A172 (cell line): Measurements from ENCODE around the gene FAM177A1. TPM values are rescaled to one million over a fixed set of nuclear protein-coding genes. Genes with fewer than 3 reads are reported as not detected.
"Not testable (repeated sequence)": the region's sequence is repeated elsewhere in the genome, so short reads cannot be mapped to it uniquely, and the experiment has no call there.

Experiments used
- DNase-seq: peaks from one replicate; pipeline ENCODE4 v3.0.0-alpha.2; 2015; ENCODE audit warnings: low spot score
- total RNA-seq: library from RNA; depleted of rRNA; stranded (reverse); fragments of >200 nt; shearing (Covaris generic); gene quantifications from 2 replicates; pipeline ENCODE4 v1.2.3, GENCODE V29; 2014; rRNA removed

Gene FAM177A1, protein sequence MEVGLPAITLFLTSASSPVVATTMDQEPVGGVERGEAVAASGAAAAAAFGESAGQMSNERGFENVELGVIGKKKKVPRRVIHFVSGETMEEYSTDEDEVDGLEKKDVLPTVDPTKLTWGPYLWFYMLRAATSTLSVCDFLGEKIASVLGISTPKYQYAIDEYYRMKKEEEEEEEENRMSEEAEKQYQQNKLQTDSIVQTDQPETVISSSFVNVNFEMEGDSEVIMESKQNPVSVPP
- total RNA-seq = 31.8 and 53.3 TPM in 2 replicates

DNA sequence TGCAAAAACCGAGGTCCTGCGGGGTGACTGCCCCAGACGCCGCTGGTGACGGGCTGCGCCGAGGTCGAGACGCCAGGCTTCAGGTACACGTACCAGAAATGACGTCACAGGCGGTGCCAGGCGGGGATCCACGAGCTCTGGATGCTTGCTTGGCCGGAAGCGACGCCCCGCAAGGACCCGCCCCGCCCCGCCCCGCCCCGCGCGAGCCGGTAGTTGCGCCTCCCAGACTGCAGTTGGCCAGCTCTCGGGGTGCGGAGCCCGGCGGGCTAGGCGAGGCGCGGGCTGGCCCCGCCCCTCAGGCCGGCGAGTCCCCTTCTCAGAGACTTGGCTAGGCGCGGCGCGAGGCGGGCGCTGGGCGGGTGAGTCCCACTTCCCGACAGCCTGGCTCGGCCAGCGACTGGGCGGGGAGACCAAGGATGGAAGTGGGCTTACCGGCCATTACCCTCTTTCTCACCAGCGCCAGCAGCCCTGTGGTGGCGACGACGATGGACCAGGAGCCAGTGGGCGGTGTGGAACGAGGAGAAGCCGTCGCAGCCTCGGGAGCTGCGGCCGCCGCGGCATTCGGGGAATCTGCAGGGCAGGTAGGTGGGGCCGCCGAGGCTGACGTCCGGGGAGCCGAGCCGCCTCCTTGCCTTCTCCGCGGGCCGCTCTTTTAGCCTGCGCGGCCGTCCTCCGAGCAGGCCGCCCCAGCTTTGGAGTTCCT lies at the start of gene FAM177A1:
TSS of gene FAM177A1 (plus strand) at position 225 of the 703 bp plus-strand sequence. CDS start at position 417, 192 bp downstream.
- peak; percentile 85 for DNase-seq

- no peak for DNase-seq
Measured at GRCh38 chr14:34997762-34998161, 48.3 kb upstream of the FAM177A1 start.

GRCh38 chr14:34999500-34999899 lies 46.6 kb upstream of the FAM177A1 start:
- DNase-seq = no peak

GRCh38 chr14:35001621-35002020 lies 44.5 kb upstream of the FAM177A1 start:
- DNase-seq = no peak

DNA sequence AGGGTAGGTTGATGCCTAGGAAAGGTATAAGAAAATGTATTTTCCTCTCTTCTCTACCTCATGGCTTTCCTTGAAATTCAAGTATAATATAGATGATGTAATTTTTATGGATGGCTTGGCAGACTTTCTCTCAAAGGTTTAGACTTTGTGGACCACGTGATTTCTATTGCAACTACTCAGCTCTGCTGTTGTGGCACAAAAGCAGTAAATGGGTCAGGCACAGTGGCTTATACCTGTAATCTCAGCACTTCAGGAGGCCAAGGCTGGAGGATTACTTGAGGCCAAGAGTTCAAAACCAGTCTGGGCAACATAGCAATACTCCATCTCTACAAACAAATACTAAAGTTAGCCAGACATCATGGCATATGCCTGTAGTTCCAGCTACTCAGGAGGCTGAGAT lies 41.2 kb upstream of the FAM177A1 start:
- DNase-seq = no peak

- no peak for DNase-seq
Measured at GRCh38 chr14:35016568-35016967, 29.5 kb upstream of the FAM177A1 start.

GRCh38 chr14:35020713-35021112 lies 25.4 kb upstream of the FAM177A1 start:
- no peak for DNase-seq

DNA sequence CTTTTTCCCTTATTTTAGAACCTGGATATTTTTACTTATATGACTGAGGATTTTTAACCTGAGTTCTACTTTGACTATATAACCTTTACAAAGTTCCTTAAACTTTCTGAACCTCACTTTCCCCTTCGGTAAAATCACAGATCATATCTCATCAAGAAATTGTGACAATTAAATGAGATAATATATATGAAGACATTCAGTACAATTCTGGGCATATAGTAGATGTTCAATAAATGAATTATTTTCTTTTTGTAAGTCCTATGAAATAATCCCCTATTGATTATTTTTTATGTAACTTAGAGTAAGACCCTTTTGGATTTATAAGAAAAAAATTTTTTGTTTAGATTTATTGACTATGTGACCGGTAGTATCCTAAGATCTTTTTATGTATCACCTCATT lies 17.6 kb upstream of the FAM177A1 start:
- no peak for DNase-seq

- no peak for DNase-seq
Measured at GRCh38 chr14:35032562-35032961, 13.5 kb upstream of the FAM177A1 start.

- no peak for DNase-seq
Measured at GRCh38 chr14:35034440-35034833, 11.6 kb upstream of the FAM177A1 start.

GRCh38 chr14:35034944-35035554 lies 11.0 kb upstream of the FAM177A1 start:
- DNase-seq = not testable (repeated sequence)

DNA sequence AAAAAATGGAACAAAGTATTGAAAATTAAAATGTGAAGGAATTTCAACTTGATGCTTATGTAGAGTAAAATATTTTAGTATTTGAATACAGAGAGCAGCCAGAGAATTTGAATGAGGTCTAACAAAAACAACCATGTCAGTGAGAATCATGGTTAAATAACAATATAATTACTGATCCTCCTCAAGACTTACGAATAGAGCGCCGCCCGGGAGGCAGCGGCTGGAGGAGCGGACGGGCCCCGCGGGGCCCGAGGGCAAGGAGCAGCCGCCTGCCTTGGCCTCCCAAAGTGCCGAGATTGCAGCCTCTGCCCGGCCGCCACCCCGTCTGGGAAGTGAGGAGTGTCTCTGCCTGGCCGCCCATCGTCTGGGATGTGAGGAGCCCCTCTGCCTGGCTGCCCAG lies 7.8 kb upstream of the FAM177A1 start:
- DNase-seq = not testable (repeated sequence)

DNA sequence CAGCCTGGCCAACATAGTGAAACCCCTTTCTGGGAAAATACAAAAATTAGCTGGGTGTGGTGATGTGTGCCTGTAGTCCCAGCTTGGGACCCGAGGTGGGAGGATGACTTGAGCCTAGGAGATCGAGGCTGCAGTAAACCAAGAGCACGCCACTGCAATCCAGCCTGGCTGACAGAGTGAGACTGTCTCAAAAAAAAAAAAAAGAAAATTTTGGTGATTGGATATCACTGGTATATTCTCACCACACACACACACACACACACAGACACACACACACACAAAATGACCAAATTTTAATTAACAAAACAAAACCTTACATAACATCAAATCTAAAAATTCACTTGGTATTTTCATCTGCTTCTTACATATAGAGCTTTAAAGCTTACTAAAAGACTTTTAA lies 3.4 kb upstream of the FAM177A1 start:
- DNase-seq = no peak

DNA sequence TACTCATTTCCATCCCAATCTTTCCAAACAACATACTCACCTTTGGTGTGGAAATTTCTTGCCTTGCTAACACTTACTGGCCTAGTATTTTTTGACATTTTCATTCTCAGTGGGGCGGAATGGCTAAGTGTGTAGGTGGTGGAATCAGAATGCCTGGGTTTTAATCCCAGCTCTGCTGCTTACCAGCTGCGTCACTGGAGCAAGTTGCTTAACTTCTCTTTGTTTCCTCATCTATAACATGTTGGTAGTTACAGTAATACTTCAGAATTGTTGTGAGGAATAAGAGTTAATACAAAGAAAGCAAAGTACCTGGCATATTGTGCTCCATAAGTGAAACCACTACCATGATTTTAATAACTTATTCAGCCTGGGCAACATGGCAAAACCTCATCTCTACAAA lies 3.0 kb upstream of the FAM177A1 start:
- no peak for DNase-seq

- DNase-seq = no peak
Measured at GRCh38 chr14:35044939-35045797, 904 bp upstream of the FAM177A1 start.

- DNase-seq = no peak
Measured at GRCh38 chr14:35045798-35046047, 349 bp upstream of the FAM177A1 start.

GRCh38 chr14:35046751-35047536 lies 872 bp downstream of the FAM177A1 start:
- peak; percentile 45 for DNase-seq

- no peak for DNase-seq
Measured at GRCh38 chr14:35047976-35048513, 2.0 kb downstream of the FAM177A1 start.

- peak; percentile 11 for DNase-seq
Measured at GRCh38 chr14:35050652-35051051, 4.6 kb downstream of the FAM177A1 start.

DNA sequence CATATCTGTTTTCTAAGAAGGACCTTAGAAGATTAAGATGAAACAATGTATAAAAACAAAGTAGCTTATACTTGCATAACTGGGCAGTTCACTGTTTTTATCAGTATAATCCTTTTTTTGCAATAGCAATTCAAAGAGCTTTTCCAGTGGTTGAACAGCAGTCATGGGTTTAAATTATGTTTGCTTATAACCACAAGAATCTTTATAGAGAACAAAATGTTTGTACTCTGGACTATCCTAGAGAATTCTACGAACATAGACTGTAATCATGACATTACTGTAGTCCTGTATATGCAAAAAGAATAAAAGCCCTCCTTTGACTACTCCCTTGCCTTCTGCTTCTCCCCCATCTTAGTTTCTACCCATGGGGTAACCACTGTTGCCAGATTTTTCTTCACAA lies 5.7 kb downstream of the FAM177A1 start:
- no peak for DNase-seq

- no peak for DNase-seq
Measured at GRCh38 chr14:35052637-35053036, 6.6 kb downstream of the FAM177A1 start.
